Femur (tissue), 1 donor: Measurements from ENCODE around the gene TMEM131L.
"Not testable (repeated sequence)": the region's sequence is repeated elsewhere in the genome, so short reads cannot be mapped to it uniquely, and the experiment has no call there.

Experiments
- DNase-seq: peaks from one replicate; pipeline ENCODE4 v3.0.0-alpha.2; 2017

Gene TMEM131L

DNA sequence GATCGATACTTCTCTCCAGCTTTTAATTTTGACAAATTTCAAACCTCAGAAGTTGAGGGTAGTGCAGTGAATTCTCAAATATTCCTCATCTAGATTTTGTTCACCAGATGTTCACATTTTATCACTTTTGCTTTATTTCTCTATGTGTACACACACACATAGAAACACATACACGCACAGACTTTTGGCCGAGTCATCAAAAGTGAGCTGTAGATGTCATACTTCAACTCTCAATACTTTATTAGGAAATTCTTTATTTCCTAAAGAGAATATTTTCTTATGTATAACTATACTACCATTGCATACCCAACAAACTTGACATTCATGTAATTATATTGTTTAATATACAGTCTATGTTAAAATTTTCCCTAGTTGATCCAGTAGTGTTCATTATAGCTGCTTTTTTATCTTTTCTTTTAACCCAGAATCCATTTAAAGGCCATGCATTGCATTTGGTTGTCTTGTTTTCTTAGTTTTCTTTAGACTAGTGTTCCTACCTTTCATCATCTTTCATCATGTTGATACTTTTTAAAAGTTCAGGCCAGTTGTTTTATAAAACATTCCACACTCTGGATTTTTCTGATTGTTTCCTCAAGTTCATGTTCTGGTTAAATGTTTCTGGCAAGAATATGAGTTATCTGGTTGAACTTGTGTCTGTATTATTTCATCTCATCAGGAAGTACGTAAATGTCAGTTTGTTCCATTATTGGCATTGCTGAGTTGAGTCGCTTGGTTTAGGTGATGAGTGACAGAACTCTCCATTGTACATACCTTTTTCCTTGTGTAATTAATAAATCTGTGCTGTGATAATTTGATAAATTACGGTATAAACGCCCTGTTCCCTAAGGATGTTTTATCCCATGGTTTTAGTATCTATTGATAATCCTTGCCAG lies 123.8 kb downstream of the TMEM131L start:
- no peak for DNase-seq

GRCh38 chr4:153591441-153591840 lies 125.3 kb downstream of the TMEM131L start:
- DNase-seq, result no peak

DNA sequence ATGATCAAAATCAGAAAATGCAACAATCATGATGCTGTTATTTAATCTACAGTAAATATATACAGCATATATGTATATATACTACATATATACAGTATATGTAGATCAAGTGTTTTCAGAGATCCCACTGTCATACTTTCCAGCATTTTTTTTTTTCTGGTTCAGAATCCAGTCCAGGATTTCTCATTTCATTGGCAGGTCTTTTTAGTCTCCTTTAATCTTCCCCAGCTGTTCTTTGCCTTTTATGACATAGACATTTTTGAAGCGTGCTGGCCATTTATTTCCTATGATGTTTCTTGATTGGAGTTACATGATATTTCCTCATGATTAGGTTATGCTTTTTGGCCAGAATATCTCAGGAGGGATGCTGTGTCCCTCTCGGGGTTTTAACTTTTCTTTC lies 125.9 kb downstream of the TMEM131L start:
- DNase-seq, result no peak

GRCh38 chr4:153593161-153593560 lies 127.0 kb downstream of the TMEM131L start:
- no peak for DNase-seq

DNA sequence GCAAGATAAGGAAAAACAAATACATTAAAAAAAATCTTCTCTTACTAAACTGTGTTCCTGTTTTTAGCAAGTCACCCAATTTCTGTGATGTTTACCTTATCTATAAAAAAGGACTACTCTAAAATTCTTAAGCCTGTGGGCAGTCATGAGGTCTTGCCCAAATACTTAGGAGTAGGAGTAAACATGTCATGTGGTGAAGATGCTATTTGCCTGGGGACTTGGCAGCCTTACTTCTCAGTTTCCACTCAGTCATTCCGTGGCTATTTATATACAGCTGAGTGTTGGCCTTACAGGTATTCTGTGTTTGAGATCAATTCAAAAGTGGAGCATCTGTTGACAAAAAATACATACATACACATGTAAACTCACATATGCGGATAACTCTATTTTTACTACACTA lies 128.1 kb downstream of the TMEM131L start:
- no peak for DNase-seq

- no peak for DNase-seq
Measured at GRCh38 chr4:153595894-153596601, 129.9 kb downstream of the TMEM131L start.

DNA sequence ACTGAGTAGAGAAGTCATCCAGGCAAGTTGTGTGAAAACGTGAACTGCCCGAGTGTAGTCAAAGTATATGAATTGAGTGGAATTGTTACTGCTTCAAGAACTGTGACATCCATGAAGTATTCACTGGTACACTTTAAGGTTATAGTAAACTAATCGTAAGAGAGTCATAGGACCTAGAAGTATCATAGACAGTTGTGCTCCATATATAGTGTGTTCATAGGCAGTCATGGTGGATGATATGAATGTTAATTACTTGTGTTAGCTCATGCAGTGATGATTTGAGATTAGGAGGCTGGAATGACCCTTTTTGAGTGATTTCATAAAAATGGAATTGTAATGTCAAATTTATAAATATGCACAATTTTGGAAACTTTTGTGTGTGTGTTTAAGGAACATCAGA lies 136.6 kb downstream of the TMEM131L start:
- DNase-seq, result no peak

DNA sequence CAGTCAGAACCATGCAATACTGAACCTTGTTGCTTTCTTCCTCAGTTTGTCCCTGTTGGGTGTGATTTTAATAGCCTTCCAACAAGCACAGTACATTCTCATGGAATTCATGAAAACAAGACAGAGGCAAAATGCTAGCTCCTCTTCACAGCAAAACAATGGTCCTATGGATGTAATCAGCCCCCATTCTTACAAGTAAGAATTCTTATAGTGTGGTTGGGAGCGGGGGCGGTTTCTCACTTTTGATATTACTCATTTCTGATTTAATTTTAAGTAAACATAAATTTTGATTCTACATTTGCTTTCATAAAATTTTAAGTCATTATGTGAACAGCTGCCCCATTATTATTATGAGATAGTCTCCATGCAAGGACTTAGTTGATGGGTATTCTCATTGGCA lies 137.1 kb downstream of the TMEM131L start:
- no peak for DNase-seq

- no peak for DNase-seq
Measured at GRCh38 chr4:153603835-153604234, 137.7 kb downstream of the TMEM131L start.

DNA sequence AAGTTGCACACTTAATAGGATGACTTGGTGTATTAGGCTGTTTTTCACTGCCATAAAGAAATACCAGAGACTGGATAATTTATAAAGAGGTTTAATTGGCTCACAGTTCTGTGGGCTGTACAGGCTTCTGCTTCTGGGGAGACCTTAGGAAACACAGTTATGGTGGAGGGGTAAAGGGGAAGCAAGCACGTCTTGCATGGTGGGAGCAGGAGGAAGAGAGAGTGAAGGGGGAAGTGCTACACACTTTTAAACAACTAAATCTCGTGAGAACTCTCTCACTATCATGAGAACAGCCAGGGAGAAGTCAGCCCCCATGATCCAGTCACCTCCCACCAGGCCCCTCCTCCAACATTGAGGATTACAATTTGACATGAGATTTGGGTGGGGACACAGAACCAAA lies 142.9 kb downstream of the TMEM131L start:
- DNase-seq, result not testable (repeated sequence)

GRCh38 chr4:153610623-153611376 lies 144.6 kb downstream of the TMEM131L start:
- DNase-seq, result no peak

DNA sequence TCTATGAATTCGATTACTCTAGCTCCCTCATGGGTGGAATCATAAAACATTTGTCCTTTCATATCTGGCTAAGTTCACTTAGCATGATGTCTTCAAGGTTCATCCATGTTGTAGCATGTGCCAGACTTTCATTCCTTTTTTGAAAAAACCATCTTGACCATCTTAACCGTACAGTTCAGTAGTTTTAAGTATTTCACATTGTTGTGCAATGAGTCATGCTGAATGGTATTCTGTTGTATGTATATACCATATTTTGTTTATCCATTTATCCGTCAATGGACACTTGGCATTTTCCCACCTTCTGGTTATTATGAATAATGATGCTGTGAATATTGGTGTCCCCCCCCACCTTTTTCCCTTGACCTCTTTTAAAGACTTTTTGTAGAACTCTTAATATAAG lies 145.5 kb downstream of the TMEM131L start:
- DNase-seq, result no peak

- no peak for DNase-seq
Measured at GRCh38 chr4:153612878-153613277, 146.7 kb downstream of the TMEM131L start.

DNA sequence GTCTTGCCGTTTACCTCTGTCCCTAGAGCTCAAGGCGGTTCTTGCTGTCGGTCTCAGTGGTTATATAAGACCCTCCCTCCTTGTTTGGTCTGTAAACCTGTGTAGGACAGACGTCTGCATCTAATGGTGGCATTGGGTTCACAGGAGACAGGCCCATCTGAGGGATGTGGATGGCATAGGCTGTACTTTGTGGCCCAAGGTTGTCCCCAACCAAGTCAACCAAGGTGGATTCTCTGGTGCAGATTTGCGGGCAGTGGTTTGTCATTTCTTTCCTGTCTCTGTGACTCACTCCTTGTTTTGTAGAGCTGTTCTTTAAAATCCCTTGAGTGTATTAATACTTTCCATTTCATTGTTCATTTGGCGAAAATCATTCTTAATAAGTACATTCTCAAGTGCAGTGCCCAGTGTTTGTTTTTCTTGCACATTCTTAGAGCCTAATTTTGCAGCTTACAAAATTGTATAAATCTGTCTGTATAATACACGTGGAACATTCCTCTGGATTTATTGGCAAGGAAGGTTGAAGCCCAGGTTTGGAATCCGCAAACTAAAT lies 149.9 kb downstream of the TMEM131L start:
- no peak for DNase-seq

GRCh38 chr4:153618833-153619232 lies 152.7 kb downstream of the TMEM131L start:
- no peak for DNase-seq

- DNase-seq, result no peak
Measured at GRCh38 chr4:153619811-153620210, 153.7 kb downstream of the TMEM131L start.

GRCh38 chr4:153620352-153620751 lies 154.2 kb downstream of the TMEM131L start:
- no peak for DNase-seq

DNA sequence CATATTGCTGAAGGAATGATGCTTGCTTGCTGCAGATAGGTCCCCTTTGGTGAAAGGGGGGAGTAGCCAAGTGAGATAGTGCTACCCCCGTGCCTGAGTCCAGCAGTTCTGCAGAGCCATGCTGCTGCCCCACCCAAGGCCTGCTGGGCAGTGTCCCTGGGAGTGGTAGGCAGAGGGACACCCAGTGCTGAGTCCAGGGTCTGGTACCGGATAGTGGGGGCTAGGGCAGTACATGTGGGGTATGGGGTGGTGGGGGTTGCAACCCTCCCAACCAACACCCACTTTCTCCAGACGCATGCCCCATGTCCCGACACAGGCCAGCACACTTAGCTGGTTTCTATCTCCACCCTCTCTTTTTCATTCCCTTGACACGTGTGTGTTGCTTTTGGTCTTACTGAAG lies 155.9 kb downstream of the TMEM131L start:
- DNase-seq, result no peak

DNA sequence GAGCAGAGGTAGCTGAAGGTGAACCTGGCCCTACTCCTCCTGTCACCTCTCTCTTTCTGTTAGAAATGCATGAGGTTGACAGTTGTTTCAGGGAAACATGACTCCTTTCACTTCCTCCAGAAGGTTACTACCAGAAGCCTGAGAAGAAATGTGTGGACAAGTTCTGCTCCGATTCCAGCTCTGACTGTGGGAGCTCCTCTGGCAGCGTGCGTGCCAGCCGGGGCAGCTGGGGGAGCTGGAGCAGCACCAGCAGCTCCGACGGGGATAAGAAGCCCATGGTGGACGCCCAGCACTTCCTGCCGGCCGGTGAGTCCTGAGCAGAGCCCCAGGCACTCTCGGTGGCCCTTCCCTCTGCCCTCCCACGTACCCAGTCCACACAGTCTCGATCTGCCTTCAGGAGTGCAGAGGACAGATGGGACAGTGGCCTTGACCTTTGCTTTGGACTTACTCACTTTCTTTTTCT lies 156.6 kb downstream of the TMEM131L start:
- DNase-seq, result no peak

- DNase-seq, result no peak
Measured at GRCh38 chr4:153623491-153623890, 157.3 kb downstream of the TMEM131L start.

- no peak for DNase-seq
Measured at GRCh38 chr4:153628796-153629315, 162.7 kb downstream of the TMEM131L start.

- no peak for DNase-seq
Measured at GRCh38 chr4:153629776-153630175, 163.6 kb downstream of the TMEM131L start.
